Colonic mucosa (tissue), 4 donors: ENCODE results near the gene NFKBIE. TPM values are rescaled to one million over a fixed set of nuclear protein-coding genes. Genes with fewer than 3 reads are reported as not detected.

Source experiments
- DNase-seq: peaks from one replicate; pipeline ENCODE4 v3.0.0-alpha.2; 2020
- H3K27ac ChIP-seq: fragments of 200-600 bp; one replicate; pipeline ENCODE4 v1.8.0; 2021
- H3K27me3 ChIP-seq: fragments of 200-600 bp; one replicate; pipeline ENCODE4 v1.8.0; 2021
- H3K36me3 ChIP-seq: fragments of 200-600 bp; one replicate; pipeline ENCODE4 v1.8.0; 2021
- H3K4me1 ChIP-seq: fragments of 200-600 bp; one replicate; pipeline ENCODE4 v1.8.0; 2021; ENCODE audit warnings: mild to moderate bottlenecking
- H3K4me3 ChIP-seq: fragments of 200-600 bp; one replicate; pipeline ENCODE4 v1.8.0; 2021
- H3K9ac ChIP-seq, 2 donors: one replicate each; pipeline ENCODE4 v1.7.0; 2013; ENCODE audit warnings: control low read depth in 2 of 2, low read depth in 2 of 2, low read length in 2 of 2
- H3K9me3 ChIP-seq: fragments of 200-600 bp; one replicate; pipeline ENCODE4 v1.8.0; 2021
- CTCF ChIP-seq: fragments of 200-600 bp; IDR thresholded peaks from one replicate; pipeline ENCODE4 v1.8.0; 2022; ENCODE audit warnings: antibody characterized with exemption, mild to moderate bottlenecking
- intact Hi-C: fragments of 100-400 bp; cut with DNase I; formaldehyde crosslinking; loops from one replicate; pipeline ENCODE4 v1.14.1; 2022
- total RNA-seq, 2 donors: library from RNA; stranded (reverse); fragmentation: NEBNext Ultra II Directional in 1 of 2; extraction: Animal tissue kit (Norgen Biotek cat#: 25700) in 1 of 2; gene quantifications; one replicate each; pipeline ENCODE4 v1.2.1, GENCODE V29; 2021
- donor health status: healthy.
- donor health status: DM: no; HTN: no; CAD: no.
- donor health status: DM: no; HTN: no; CAD: no.

Gene NFKBIE
- total RNA-seq, 2 donors from 2014 or later = 11.9 to 18.8 TPM

GRCh38 chr6:44228433-44228832 is 36.9 kb downstream of the NFKBIE start:
- no peak overlapping the region for H3K27ac ChIP-seq
- TF ChIP-seq CTCF = no peak
- DNase-seq = no peak
- H3K4me3 ChIP-seq = no peak overlapping the region
- intact Hi-C loops = no loop called here
- H3K9ac ChIP-seq = no peak overlapping the region
- H3K9me3 ChIP-seq = no peaks in the 10 kb centered on the region
- peaks cover 3% of the 10 kb centered on the region for H3K4me1 ChIP-seq
- H3K36me3 ChIP-seq = no peaks in the 10 kb centered on the region
- H3K27me3 ChIP-seq = no peaks in the 10 kb centered on the region

GRCh38 chr6:44228031-44228430 is 37.3 kb downstream of the NFKBIE start:
- no peak overlapping the region for H3K9ac ChIP-seq
- no peaks in the 10 kb centered on the region for H3K36me3 ChIP-seq
- no peak for DNase-seq
- H3K27me3 ChIP-seq = no peaks in the 10 kb centered on the region
- no peak overlapping the region for H3K4me3 ChIP-seq
- H3K4me1 ChIP-seq = peaks cover 3% of the 10 kb centered on the region
- no peak overlapping the region for H3K27ac ChIP-seq
- H3K9me3 ChIP-seq = no peaks in the 10 kb centered on the region
- TF ChIP-seq CTCF = no peak
- intact Hi-C loops = no loop called here

DNA sequence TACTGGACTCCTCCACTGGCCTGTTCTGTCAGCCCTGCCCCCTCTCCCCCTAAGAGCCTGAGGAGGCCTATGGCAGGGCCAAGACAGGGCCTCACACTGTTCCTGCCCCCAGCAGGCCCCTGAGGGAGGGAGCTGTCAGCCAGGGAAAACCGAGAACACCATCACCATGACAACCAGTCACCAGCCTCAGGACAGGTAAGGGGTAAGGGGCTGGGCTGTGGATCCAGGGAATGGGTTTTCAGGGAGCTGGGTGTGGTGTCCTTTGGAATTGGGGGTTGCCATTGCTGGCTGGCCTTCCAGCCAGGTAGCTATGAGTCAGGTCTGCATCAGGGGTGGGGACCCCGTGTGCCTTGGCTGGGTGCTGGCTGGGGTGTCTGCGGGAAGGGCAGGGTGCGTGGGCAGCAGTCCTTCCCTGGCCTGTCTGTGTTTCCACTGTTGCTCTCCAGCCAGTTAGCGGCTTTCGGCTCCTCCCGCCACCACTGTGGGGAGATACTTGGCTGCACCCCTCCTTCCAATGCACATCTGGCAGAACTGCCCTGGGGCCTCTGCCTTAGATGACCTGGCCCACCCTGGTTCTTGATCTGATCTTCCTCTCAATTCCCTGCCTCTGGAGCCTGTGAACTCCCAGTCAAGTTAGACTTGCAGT is 38.1 kb downstream of the NFKBIE start:
- TF ChIP-seq CTCF = no peak
- no peaks in the 10 kb centered on the region for H3K9me3 ChIP-seq
- H3K4me3 ChIP-seq = no peak overlapping the region
- intact Hi-C loops = no loop called here
- H3K36me3 ChIP-seq = no peaks in the 10 kb centered on the region
- H3K4me1 ChIP-seq = peaks cover 3% of the 10 kb centered on the region
- no peak for DNase-seq
- no peak overlapping the region for H3K9ac ChIP-seq
- H3K27me3 ChIP-seq = no peaks in the 10 kb centered on the region
- no peak overlapping the region for H3K27ac ChIP-seq

- Histone ChIP-seq H3K27ac (no peak overlapping the region), H3K27me3 (no peaks in the 10 kb centered on the region), H3K36me3 (no peaks in the 10 kb centered on the region), H3K9me3 (no peaks in the 10 kb centered on the region), H3K9ac (no peak overlapping the region), H3K4me1 (peaks cover 7% of the 10 kb centered on the region), H3K4me3 (no peak overlapping the region)
- no peak for DNase-seq
- intact Hi-C loops = no loop called here
- TF ChIP-seq CTCF = no peak
These were observed 38.8 kb downstream of the NFKBIE start for GRCh38 chr6:44226368-44227147.

DNA sequence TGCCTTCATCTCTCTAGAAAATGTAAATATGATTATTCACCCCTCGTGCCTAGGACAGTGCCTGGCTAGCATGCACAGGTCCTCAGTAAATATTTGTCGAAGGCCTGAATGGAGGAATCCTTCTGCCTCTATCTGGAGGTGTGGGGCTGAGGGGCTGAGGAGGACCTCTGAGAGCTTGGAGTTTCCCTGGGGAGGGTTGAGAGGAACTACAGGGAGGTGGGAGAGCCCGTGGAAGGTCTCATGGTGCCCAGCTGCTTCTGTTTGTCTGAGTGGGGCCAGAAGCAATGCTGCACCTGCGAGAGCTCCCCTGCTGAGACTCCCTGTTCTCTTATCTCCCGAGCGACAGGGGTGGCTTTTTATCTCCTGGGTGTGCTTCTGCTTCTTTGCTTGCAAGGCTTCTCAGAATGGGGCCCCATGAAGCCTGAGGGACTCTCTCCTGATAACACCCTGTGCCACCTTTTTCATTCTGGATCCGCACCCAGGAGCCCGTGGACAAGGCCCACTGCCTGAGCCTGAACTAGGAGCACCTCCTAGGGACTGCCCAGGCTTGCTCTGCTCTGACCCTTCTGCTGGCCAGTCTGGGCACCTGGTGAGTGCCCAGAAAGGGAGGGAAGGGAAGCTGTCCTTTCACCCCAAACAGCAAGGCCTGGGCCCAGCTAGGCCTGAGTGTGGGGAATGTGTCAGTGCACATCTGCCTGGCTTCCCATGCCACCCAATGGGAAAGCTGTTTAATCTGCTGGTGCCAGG is 39.6 kb downstream of the NFKBIE start:
- intact Hi-C loops = no loop called here
- Histone ChIP-seq H3K36me3 (no peaks in the 10 kb centered on the region), H3K9me3 (no peaks in the 10 kb centered on the region), H3K27me3 (no peaks in the 10 kb centered on the region), H3K27ac (no peak overlapping the region), H3K9ac (peak overlapping the region; percentile 19 to 29), H3K4me3 (no peak overlapping the region), H3K4me1 (peaks cover 7% of the 10 kb centered on the region)
- DNase-seq = no peak
- no peak for TF ChIP-seq CTCF
